Cerebellar nuclear complex (tissue), 1 donor: ENCODE data around the gene WDR49.
"Not testable (repeated sequence)": the region's sequence is repeated elsewhere in the genome, so short reads cannot be mapped to it uniquely, and the experiment has no call there.

Source experiments
- DNase-seq, 2 experiments: peaks; one replicate each; lab custom pipeline; 2025; lab: John Stamatoyannopoulos, UW

WDR49 gene

DNA sequence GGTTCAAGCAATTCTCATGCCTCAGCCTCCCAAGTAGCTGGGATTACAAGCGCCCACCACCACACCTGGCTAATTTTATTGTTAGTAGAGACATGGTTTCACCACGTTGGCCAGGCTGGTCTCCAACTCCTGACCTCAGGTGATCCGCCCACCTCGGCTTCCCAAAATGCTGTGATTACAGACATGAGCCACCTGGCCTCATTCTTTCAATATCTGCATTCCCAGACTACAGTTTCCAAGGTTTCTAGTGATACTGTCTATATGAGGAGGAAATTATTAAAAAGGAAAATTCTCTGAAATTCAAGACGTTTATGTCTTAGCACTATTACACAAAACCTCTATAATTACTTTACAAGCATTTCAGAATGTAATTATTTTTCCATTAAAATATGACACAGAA, 39.5 kb downstream of the WDR49 start:
- DNase-seq, result not testable (repeated sequence)

DNA sequence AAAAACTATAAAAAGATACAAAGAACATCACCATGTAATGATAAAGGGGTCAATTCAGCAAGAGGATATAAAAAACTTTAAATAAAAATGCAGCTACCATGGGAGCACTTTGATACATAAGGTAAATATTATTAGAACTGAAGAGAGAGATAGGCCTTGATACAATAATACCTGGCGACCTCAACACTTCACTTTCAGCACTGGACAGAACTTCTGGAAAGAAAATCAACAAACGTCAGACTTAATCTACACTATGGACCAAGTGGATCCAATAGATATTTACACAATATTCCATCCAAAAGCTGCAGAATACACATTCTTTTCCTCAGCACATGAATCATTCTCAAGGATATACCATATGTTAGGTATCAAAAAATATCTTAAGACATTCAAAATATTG, 42.0 kb downstream of the WDR49 start:
- DNase-seq, result no peak

DNA sequence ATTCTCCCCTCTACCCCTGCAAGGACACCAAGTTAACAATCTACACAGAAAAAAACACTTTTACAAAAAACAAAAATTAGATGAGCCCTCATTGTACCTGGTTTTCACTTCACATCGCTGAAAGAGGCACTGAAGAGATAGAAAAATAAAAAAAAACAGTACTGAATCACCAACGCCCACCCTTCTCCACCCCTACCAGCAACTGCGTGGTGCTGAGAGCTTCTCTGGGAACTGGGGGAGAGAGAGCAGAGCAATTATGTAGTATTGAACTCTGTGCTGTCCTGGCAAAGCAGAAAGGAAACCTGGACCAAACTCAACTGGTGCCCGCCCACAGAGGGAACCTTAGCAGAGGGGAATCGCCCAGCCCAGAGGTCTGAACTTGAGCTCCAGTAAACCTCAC, 44.6 kb downstream of the WDR49 start:
- DNase-seq, result no peak

DNA sequence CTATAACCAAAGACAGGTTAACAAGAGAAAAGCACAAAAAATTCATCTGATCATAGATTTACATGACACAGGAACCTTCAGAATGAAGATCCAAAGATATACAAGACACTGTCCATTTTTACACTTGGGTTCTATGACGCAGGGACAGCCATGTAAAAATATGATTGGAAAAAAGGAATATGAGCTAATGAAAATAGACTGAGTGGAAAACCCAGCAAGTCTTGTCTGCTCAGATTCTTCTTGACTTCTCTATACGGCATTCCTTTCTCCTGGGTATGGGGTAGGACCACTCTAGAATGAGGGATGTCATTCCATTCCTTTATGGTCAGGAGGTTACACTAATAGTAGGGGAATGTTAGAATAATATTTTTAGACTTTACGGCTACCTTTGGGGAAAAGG, 46.9 kb downstream of the WDR49 start:
- DNase-seq, result no peak

DNA sequence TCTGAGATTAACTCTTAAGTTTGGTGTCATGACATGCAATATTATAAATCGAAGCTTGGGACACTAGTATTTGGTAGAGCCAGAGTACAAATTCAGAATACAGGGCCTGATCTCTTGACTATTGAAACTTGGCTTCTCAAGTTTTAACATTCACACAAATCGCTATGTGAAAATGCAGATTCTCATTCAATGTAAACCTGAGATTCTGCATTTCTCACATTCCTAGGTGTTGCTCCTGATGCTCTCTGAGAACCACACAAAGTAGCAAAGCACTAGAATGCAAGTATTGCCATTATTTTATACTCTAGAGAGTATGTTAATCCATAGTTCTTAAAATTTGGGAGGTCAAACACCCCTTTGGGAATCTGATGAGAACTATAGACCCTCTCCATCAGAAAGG, 47.9 kb downstream of the WDR49 start:
- no peak for DNase-seq

DNA sequence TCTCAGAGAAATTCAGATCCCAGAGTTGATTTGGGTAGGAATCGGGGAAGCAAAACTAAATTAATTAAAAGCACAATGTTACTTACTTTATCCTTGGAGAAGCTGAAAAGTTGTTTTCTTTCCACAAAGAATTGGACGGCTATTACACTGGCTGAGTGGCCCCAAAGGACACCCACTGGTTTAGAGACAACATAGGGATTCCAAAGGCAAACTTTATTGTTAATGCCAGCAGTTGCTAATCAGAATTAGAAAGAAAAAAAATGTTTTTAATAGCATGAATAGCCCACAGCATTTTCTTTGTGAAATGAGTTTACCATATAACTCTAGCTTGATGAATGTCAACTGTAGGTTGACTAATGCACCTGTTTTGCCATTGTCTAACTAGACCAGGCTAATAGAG, 51.7 kb downstream of the WDR49 start:
- DNase-seq, result no peak

DNA sequence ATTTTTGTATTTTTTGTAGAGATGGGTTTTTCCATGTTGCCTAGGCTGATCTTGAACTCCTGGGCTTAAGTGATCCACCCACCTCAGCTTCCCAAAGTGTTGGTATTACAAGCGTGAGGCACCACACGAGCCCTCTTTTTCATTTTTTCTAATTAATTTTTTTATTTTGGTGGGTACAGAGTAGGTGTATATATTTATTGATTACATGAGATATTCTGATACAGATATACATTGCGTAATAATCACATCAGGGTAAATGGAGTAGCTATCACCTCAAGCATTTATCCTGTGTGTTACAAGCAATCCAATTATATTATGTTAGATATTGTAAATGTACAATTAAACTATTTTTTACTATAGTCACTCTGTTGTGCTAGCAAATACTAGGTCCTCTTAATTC, 66.1 kb downstream of the WDR49 start:
- DNase-seq, result no peak

DNA sequence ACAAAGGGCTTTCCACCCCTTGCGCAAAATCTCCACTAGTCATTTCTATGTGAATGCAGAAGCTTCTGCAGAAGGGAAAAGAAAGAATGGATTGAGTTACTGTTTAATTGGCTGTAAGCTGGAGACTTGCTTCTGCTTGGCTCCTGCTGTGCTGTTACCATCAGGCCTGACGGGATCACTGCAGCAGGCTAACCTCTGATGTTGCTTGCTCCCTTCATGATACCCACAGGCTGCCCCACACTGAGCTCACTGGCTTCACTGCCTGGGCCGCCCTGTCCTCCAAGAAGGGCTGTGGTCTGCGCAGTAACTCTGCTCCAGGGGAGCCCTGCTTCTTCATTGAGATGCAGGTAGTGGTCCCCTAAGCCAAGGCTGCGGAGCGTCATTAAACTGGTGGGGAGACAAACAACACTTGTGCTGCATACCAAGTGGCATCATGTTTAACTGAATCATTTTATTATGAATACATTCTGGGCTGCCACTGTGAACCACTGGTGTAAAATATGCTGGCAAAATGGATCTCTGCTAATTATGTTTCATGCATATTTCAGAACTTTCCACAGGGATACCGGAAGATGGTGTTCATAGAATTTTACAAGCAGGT, 78.6 kb downstream of the WDR49 start:
- no peak for DNase-seq

DNA sequence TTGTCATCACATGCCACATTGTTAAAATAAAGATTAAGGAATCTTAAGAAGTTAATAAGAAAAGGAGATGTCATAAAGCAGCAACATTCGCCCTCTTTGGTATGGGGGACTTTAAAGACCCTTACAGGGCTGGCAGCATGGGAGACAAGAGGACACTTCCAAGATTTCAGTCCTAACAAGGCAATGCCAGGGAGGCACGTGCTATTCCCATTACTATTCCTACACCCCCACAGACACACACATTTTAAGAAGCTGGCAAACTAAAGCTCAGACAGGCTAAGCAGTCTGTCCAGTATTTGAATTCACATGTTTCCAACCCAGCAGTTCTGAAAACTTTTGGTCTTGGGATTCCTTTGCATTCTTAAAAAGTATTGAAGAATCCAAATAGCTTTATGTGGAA, 80.8 kb downstream of the WDR49 start:
- DNase-seq, result no peak

DNA sequence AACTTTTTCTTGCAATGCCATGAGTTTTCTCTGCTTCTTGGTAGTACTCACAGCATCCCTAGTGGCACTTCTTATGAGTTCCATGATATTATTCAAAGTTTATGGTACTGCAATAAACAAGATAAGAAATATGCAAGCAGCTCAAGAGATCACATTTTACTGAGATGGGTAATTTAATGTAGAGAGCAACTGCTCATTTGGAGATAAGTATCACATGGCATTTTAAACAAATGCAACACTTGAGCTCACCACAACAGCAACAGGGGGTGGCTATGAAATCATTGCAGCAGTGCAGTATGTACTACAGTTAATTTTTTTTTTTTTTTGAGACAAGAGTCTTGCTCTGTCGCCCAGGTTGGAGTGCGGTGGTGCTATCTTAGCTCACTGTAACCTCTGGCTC, 85.1 kb downstream of the WDR49 start:
- no peak for DNase-seq

DNA sequence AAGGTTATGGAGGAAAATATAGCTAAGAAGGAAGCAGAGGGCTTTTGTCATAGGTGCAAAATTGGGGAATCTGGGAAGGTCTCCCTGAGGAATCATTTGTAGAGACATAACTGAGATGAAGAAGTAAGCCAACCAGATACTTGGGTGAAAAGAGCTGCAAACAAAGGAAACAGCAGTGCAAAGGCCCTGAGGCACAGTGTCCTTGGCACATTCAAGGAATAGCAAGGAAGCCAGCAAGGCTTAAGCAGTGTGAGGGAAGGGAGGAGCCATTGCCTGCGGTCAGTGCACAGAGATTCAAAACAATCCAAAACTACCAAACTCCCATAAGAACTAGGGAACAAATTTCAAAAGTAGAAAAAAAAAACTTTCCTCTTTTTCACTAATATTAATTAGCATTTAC, 88.3 kb downstream of the WDR49 start:
- DNase-seq, result no peak

DNA sequence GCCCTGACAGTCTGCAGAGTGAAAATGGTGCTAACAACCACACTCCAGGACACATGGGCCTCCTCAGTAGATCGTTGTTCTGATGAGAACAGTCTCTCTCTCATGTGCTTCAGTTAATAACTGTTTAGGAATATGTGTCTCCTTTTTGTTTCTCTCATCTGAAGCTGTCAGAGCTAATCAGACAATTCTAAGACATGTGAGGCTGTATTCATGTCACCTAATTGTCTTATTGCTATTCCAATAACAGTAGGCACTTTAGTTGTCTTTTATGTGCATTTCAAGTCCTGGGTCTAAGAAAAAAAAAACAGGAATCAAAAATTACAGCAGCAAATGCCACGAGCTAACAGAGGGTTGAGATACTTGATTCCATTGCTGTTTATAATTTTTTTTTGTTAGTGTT, 89.1 kb downstream of the WDR49 start:
- DNase-seq, result no peak

DNA sequence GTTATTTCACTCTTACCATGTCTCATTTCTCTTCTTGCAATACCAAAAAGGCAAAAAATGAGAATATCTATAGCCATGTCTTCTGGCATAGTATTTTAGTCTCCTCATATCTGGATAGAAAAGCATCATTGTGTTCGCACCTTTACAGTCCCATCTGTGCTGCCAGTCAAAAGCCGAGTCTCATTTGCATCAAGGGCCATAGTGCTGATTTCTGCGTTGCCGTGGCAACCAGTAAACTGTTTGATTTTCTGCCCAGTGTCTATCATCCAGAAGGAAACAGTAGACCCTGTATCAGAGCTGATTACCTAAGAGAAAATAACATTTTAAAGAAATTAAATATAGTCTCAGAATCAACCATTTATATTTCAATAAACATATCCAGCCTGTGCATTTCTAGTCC, 93.8 kb downstream of the WDR49 start:
- DNase-seq, result no peak

DNA sequence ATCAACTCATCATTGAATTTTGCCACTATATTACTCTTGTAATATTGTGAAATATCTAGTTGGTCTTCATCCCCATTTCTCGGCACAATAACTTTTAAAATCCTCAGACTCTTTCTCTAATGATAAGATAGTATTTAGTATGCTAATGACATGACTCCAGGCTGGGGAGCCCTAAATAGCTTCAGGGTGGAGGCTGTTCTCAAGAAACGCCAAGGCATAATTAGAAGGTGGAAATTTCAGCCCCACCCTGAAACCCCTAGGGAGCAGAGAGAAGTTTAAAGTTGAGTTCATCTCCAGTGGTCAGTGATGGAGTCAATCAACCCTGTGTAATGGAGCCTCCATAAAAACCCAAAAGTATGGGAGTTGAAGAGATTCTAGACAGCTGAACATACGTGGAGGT, 98.8 kb downstream of the WDR49 start:
- no peak for DNase-seq

DNA sequence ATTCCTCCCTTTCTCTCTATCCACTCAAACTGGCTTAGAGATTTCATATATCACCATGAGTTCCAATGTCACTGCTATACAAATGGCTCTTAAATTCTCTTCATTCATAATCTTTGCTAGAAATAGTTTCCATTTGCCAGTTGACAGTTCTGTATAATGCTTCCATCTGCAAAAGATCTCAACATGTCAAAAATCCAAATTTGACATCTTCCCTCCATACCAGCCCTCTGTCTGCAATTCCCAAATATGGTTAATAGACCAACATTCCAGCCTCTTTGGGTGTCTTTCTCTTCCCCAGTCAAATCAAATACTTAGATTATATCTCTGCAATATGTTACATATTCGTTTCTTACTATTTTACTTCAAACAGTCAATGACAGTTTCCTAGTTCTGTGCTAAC, 115.7 kb downstream of the WDR49 start:
- DNase-seq, result no peak

DNA sequence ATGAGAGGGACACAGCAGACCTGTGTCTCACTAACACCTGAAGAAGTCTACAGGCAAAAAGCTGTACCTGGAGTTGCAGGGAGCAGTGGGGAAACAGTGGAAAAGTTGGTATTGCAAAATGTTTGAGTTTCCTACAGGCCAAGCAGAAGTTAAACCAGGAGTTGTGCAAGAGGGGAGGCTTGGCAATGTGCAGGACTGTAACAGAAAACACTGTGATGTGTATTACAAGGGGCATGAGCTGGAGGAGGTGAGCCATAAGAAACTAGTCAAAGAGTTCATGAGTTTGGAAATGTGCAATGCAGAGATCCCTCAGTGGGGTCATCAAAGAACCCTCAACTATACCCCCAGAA, 132.8 kb downstream of the WDR49 start:
- no peak for DNase-seq

DNA sequence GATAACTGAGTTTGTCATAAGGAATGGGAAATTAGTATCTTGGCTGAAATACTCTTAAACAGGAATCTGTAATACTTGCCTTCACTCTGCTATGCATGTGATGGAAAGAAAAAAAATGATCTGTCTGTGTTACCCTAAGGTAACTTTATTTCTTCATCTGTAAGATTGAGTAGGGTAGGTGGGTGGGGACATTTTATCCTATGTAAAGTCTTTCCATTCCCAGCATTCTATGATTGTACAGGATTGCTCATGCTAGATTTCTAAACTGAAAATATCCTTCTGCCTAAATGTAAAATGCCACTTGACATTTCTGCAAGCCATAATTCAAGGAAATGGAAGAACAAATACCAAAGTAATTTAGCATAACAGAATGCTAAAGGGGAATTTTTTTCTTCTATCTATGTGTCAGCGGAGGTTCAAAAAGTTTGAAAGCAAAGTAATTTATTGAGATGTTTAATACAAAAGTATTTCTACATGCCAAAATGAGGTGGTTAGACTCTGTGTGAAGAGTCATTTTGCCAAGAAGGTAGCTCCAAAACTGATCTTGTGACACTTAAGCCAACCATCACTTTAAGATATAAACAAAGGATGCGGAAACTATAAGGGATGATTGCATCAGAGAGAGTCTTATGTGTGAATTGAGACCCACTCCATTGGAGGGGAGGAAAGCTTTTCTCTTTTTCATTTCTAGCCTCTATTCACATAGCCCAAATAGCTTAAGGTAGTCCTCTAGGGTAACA, 133.3 kb downstream of the WDR49 start:
- DNase-seq, result no peak

DNA sequence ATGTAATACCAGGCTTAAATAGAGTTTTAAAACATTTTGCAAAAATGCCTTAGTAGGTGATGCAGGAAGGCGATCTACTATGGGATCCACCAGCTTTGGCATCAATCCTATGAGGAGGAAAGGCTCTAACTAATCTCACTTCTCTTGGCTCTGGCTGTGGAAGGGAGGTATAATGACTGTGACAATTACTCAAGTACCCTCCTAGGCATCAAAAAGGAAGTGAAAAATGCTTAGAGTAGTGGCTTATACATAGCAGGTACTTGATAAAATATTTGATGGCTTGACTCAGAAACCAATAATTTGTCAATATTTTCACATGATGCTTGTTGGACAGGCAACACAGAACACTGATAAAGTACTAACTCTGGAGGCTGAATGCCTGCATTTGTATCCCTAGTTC, 145.8 kb downstream of the WDR49 start:
- no peak for DNase-seq

DNA sequence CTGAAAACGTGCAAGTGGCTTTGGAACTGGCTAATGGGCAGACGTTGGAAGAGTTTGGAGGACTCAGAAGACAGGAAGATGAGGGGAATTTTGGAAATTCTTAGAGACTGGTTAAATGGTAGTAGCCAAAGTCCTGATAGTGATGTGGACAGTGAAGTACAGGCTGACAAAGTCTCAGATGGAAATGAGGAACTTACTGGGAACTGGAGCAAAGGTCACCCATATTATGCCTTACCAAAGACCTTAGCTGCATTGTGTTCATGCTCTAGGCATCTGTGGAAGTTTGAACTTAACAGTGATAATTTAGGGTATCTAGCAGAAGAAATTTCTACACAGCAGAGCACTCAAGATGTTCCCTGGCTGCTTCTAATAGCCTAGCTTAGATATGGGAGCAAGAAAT, 151.3 kb downstream of the WDR49 start:
- DNase-seq, result no peak

DNA sequence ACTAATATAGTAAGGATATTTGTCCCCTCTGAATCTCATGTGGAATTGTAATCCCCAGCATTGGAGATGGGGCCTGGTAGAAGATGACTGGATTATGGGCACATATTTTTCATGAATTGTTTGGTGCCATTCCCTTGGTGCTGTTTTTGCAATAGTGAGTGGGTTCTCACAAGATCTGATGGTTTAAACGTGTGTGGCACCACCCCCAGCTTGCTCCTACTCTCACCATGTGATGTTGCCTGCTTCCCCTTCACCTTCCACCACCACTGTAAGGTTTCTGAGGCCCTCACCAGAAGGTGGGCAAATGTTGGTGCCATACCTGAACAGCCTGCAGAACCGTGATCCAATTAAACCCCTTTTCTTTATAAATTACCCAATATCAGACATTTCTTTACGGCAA, 151.8 kb downstream of the WDR49 start:
- no peak for DNase-seq

DNA sequence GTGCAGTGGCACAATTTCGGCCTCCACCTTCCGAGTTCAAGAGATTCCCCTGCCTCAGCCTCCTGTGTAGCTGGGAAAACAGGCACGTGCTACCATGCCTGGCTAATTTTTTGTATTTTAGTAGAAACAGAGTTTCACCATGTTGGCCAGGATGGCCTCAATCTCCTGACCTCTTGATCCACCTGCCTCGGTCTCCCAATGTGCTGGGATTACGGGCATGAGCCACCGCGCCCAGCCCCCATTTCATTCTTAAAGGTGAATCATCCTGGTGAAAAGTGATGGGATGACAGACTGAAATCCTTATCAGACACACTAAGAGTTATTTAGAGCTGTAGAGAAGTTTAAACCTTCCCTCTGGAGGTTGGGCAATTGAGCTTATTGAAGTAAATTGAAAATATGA, 155.8 kb downstream of the WDR49 start:
- DNase-seq, result no peak

DNA sequence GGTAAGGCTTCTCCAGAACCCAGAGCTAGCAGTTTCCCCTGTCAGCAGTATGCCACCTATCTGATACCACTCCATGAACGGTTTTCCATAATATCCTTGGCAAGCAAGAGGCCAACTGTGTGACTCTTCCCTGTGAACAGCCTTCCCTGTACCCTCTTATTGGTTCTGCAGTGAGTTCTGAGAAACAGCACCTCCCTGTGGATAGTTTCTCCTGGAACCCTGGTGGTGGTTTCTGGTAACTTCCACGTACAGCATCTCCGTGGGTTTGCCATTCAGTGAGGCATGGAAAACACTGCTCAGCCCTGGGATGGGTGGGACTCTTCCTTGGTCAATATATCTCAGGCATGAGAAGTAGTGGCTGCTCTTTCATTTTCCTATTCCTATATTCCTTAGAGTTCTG, 160.5 kb downstream of the WDR49 start:
- DNase-seq, result no peak

DNA sequence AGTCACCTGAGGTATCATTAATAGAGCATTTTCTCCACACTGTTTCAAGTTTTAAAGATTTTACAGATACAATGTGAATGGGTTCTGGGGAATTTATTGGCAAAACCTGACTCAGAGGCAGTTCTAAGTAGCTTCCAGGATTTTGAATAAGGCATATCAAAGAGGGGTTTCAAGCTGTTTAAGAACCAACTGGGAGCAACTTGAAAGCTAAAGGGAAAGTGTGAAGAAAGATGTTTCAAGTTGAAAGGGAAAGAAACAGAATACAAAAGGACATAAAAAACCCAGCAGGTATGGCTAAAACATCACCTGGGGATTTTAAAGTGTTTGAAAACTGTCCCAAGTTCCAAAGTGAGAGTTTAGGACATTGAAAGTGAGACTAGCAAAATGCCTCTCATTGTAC, 162.1 kb downstream of the WDR49 start:
- no peak for DNase-seq

DNA sequence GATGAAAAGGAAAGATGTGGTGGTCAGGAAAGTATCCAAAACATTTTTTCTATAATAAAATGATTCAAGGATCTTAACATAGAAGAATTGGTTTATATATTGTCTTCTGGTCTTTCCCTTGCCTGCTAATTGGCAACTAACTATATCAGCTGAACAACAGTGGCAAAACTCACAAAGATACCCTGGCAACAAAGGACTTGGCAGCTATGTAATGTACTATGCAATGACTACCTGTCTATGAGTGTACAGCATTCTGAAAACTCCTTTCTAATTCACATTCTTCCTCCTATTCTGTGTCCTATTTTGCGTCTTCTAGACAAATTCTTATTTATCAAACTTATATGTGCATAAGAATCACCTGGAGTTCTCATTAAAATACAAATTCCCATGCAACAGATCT, 164.2 kb downstream of the WDR49 start:
- no peak for DNase-seq
